Measurements from ENCODE around the gene ASB12. TPM values are rescaled to one million over a fixed set of nuclear protein-coding genes. Genes with fewer than 3 reads are reported as not detected.

The ASB12 gene
- total RNA-seq, 4 donors from 2014 or later, result not detected

DNA sequence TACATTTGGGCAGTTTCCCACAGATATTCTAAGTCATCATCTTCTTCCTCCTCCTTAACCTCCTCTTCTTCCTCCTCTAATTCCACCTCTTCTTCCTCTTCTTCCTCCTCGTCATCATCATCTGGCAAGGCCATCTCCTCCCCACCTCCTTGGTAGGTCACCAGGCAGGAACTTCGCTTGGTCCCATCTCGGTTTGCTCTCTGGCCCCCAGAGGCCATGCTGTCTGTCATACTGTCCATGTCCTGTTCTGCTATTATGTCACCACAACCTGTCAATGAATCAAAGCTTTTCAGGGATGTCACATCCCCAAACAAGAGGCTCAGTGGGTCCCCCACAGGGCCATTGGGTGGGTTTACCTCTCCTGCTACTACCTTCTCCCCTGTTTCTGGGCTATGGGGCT lies 38.4 kb downstream of the ASB12 start:
- TF ChIP-seq, protein P1, sequence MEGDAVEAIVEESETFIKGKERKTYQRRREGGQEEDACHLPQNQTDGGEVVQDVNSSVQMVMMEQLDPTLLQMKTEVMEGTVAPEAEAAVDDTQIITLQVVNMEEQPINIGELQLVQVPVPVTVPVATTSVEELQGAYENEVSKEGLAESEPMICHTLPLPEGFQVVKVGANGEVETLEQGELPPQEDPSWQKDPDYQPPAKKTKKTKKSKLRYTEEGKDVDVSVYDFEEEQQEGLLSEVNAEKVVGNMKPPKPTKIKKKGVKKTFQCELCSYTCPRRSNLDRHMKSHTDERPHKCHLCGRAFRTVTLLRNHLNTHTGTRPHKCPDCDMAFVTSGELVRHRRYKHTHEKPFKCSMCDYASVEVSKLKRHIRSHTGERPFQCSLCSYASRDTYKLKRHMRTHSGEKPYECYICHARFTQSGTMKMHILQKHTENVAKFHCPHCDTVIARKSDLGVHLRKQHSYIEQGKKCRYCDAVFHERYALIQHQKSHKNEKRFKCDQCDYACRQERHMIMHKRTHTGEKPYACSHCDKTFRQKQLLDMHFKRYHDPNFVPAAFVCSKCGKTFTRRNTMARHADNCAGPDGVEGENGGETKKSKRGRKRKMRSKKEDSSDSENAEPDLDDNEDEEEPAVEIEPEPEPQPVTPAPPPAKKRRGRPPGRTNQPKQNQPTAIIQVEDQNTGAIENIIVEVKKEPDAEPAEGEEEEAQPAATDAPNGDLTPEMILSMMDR (IDR thresholded peaks at IDR 0.05; ENCODE audit: low read depth), result no peak

DNA sequence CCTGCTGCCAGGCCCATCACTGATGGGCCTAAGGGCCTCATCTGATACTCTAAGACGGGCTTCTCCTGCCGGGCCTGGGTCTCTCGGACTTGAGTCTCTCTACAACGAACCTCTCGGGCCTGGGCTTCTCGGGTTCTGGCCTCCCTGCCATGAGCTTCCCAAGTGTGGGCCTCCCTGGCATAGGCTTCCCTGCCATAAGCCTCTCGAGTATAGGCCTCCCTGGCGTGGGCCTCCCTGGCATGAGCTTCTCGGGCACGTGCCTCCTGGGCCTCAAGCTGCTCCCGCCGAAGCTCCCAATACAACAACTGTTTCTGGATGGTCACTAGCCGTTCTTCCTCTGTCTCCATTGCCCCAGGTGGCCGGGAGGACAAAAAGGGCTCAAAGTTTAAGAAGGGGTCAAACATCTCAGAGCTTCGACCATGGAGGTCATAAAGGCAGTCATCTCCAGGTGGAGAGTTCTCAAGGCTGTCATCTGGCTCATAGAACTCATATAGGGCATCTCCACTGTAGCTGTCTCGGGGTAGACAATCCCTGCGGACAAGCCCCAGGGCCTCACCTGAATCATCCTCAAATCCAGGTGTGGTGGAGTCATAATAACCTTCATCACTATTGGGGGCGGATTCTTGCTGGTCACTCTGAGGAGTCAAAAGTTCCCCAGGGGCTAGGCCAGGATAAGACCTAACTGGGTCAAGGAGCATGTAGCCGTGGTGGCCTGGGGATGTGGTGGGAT lies 39.0 kb downstream of the ASB12 start:
- TF ChIP-seq, protein P1 (IDR thresholded peaks at IDR 0.05; ENCODE audit: low read depth), result no peak

GRCh38 chrX:64190136-64190740 lies 40.2 kb downstream of the ASB12 start:
- TF ChIP-seq, protein P1 (IDR thresholded peaks at IDR 0.05; ENCODE audit: low read depth), result no peak

DNA sequence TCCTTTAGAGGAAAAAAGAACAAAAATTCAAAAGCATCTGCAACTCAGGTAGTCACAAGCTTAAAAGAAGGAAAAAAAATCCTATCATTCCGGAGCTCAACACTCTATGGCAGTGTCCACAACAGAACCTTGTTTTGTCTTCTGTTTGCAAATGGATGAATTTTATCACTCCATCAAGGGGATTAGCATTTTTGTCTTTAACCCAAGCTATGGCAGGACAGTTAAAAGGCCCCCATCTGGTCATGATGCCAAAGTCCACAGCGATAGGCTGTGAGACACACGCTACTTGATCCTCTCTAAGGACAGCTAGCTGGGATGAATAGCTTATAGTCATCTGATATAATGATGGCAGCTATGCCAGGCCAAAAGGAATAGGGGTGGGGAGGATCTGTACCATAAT lies 41.5 kb downstream of the ASB12 start:
- TF ChIP-seq, protein P1 (IDR thresholded peaks at IDR 0.05; ENCODE audit: low read depth), result no peak

DNA sequence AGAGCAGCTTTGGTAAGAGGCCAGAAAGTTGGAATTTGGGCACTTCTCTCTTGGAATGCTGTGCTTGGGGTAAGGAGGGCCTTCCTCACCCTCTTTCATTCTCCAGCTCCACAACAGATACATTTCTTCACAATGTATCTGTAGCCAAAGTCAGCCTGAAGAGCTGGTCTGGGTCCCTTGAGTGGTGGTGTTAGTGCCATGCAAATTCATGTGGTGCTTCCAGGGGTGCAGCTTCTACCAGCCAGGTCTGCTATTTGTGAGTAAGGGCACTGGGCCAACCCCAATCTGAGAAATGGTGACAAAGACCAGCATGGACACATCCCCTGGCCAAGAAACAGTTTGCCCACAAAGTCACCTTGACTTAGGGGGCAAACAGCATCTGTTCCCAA lies 42.7 kb downstream of the ASB12 start:
- TF ChIP-seq, protein P1 (IDR thresholded peaks at IDR 0.05; ENCODE audit: low read depth), result no peak

- TF ChIP-seq, protein P1 (IDR thresholded peaks at IDR 0.05; ENCODE audit: low read depth), result no peak
Measured at GRCh38 chrX:64186974-64187761, 43.2 kb downstream of the ASB12 start.

GRCh38 chrX:64184396-64184795 lies 46.0 kb downstream of the ASB12 start:
- TF ChIP-seq, protein P1 (IDR thresholded peaks at IDR 0.05; ENCODE audit: low read depth), result no peak
